GM18873 (cell line): ENCODE measurements around the gene GRB10.

ENCODE experiments used
- ATAC-seq: cut with Tn5 transposase; IDR thresholded peaks from one replicate; pipeline ENCODE4 v1.9.1; 2021; ENCODE audit warnings: mild to moderate bottlenecking, moderate library complexity, moderate number of reproducible peaks; ENCODE audit not compliant: unreplicated experiment, low FRiP score

The GRB10 gene

DNA sequence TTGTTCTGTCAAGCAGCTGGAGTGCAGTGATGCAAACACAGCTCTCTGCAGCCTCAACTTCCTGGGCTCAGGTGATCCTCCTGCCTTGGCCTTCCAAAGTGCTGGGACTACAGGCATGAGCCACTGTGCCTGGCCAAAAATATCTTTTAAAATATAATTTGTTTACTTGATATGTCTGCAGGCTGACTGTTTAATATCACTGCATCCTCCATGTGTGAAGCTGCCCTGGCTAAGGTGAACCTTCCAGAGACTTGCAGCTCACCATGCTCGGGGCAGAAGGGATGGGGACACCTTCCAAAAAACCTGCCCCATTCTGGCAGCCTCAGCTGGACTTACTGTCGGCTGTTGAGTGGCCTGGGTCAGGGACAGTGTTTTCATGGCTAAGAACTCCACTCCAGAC is 159.9 kb downstream of the GRB10 start:
- ATAC-seq: no peak

DNA sequence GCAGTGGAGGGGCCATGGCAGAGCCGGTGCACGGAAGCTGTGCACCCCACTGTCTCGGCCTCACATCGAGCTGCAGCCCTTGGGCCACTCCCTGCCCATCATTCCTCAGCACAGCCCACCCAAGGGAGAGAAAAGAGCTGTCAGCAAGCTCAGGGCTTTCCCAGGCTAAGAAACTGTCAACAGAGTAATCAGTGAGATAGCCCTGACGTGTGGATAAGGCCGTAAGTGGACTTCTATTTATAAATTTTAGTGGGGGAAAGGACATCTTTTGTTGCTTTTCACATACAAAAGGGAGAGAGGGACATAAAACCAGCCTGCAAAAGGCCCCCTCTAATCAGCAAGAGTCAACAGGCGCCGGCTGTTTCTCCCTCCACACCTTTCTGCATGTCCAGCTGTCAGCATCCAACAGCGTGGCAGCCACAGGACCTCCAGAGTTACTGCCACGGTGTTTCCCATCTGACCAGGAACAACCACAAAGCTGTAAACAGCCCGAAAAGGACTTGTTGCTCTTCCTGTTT is 160.7 kb downstream of the GRB10 start:
- no peak for ATAC-seq

DNA sequence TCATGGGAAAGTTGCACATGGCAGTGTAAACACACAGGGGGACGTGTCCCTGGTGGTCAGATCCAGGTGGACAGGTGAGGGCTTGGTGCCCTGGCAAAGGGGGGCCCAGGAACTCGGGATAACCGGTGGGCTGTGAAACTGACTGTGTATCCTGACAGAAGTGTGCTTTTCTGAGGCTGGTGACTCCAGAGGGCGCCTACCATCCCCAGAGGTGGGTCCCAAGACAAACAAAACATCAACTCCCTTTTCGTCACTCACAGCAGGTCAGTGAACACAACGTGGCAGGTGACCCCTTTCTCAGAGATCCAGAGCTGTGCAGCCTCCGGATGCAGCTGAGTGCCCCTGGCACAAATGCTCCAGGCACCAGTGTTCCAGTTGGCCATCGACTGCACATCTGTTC is 161.5 kb downstream of the GRB10 start:
- no peak for ATAC-seq

GRCh38 chr7:50620433-50620832 is 162.3 kb downstream of the GRB10 start:
- ATAC-seq: no peak

DNA sequence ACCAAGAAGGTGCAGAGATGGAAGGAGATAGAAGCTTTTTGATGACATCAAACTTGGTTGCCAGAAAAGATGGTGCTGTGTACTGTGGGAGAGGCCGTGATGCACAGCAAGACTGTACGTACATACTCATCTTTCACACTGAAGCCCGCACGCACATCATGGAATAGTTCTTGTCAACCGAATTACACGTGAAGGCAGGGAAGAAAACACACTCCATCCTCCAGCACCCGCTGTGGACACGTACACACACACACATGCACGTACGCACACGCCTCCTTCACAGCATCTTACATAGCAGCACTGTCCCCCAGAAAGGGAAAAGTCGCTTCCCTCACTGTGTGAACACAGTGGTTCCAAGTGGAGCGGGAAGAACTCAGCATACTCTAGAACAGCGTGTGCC is 163.0 kb downstream of the GRB10 start:
- ATAC-seq: no peak

DNA sequence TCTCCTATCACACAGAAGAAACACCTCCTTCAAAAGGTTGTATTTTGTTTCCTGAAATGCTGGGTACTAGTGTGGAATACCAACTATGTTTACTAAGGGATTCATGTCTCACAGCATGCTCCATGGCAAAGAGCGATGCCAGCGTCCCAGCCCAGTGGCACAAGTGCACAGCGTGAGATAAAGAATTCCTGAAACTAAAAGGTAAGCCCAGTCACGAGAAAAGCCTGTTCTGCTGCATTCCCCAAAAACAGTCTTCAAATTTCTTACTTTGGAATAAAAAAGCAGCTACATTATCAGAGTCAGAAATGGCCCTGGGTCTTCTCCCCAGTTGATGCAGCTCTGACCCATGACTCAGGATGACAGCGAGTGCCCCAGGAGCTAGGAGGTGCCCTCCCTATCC is 164.4 kb downstream of the GRB10 start:
- ATAC-seq: no peak

DNA sequence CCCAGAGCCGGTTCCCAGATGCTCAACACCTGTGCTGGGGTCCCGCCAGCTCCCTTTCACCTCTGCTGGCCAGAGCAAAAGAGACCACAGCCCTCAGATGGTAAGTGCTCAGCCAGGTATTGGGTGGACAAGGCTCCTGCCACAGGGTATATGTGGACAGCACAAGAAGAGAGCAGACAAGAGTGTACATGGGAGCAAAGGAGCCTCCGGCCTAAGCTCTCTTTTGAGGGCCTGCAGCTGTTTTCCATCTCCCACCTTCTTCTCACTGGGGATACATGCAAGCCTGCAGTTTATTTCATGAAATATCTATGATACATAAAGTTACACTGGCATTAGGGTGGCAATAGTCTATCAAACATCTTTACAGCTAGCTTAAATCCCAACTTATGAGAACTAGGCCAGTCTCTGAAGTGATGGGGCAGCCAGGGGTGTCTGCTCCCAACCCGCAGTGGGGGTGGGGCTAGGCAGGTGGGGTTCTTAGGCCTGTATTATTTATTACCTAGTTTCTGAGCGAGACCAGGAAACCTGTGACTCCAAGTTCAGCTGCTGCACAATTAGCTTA is 167.1 kb downstream of the GRB10 start:
- no peak for ATAC-seq

DNA sequence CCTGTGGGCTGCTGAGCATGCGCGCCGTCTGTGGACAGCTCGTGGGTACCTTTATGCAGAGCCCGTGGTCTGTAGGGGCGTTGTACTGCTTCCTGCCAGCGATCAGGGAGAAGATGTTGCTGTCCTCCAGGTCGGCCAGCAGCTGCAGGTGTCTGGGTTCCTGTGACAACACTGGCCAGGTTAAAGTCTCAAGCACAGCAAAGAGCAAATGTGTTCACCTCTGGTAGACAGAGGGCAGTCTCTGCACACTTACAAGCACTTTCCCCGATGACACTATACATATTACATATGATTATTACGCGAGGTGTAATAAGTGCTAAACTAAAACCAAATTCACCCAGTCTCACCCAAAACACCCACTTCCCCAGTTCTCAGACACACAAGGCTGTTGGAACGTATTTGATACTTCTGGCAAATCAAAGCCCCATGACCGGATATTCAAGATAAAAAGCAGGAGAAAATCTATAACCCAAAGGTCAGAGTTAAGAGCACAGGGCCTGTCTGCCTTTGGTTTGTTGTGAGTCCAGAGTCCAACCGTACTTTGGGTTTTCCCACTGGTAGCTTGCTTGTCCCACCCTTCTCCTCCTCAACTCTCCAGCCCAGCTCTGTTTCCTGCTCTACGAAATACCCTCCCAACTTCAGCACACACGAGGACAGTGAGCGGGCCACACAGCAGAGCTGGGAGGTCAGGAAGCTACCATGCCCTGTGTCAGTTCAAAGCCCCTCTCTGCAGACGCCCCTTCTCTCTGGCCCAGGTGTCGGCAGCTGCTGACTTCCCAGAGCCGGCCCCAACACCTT is 167.8 kb downstream of the GRB10 start:
- ATAC-seq: no peak

GRCh38 chr7:50613473-50613872 is 169.2 kb downstream of the GRB10 start:
- no peak for ATAC-seq

DNA sequence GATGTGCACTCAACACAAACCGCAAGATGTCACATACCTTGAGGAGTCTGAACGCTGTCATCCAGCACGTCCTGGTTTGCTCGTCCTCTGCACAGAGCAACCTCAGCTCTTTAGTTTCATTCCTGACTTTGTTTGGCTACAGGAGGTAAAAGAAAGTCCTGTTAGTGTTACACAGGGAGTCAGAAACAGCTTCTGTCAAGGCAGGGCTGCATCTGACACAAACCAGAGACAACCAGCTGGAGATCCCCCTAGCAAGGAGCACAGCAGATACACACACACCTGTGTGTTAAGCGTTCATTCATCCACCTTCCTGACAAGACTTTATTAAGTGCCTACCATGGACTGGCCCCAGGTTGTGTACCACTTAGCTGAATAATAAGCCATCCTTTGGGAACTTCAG is 170.0 kb downstream of the GRB10 start:
- no peak for ATAC-seq

DNA sequence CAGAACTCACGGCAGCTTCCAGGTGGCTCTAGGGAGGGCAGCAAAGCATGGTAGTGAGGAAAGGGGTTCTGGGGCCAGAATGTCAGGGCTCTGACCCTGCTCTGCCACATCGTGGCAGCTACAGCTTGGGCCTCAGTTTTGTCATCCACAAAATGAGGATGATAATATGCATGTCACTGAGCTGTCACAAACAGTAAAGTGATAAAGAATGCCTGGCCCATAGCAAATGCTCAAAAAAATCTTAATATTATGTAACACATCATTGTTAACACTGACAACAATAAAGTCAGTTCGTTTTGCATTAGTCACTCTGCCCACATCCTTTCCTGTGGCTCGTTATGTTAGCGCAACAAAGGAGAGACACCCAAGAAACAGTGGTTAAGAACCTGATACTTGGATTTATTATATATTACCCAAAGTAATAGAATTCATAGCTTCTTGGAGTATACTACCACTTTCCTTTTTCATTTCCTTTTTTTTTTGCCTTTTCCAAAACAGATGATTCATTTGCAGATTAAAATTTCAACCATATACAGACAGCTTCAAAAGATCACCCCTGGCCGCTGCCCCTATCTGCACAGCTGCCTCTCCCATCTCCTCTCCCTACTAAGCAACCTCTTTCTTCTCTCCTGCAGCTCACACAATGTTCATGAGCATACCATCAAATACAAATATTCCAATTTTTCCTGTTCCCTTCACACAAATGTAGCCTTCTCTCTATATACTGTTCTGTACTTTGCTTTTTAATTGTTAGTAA is 172.0 kb downstream of the GRB10 start:
- ATAC-seq: peak; percentile 69

GRCh38 chr7:50608196-50608906 is 174.3 kb downstream of the GRB10 start:
- ATAC-seq: no peak

GRCh38 chr7:50607524-50608125 is 175.1 kb downstream of the GRB10 start:
- ATAC-seq: no peak

- no peak for ATAC-seq
Measured at GRCh38 chr7:50605059-50605458, 177.6 kb downstream of the GRB10 start.

DNA sequence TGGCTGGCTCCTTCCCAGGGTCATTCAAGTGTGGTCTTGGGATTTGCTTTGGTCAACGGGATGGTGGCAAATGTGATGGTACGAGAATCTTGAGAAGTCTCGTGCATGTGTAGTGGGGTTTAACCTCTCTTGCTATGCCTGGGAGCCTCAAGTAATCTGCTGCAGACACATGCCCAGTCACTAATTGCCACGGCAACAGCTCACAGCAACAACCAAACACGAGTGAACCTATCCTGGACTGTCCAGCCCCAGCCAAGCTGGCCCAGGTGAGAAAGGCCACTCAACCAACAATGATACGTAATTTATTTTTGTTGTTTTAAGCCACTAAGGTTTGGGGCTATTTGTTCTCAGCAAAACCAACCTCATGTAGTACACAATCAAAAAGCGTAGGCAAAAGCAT is 179.4 kb downstream of the GRB10 start:
- no peak for ATAC-seq

DNA sequence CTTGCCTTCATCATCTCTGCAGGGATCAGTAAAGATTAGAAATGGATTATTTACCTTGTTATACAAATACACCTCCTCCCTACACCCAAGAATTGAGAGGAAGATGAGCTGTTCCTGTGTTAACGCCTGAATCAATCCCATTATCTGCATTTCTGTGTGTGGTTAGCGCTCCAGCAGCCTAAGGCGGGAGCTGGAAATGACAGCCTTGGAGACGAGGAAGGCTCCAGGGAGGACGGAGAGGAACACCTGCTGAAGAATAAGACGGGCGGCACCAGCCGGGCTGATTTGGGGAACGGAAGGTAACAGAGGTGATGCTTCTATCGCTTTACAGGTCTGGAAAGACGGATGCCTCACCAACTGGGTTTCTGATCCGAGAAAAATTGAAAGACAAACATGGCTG is 183.3 kb downstream of the GRB10 start:
- no peak for ATAC-seq

DNA sequence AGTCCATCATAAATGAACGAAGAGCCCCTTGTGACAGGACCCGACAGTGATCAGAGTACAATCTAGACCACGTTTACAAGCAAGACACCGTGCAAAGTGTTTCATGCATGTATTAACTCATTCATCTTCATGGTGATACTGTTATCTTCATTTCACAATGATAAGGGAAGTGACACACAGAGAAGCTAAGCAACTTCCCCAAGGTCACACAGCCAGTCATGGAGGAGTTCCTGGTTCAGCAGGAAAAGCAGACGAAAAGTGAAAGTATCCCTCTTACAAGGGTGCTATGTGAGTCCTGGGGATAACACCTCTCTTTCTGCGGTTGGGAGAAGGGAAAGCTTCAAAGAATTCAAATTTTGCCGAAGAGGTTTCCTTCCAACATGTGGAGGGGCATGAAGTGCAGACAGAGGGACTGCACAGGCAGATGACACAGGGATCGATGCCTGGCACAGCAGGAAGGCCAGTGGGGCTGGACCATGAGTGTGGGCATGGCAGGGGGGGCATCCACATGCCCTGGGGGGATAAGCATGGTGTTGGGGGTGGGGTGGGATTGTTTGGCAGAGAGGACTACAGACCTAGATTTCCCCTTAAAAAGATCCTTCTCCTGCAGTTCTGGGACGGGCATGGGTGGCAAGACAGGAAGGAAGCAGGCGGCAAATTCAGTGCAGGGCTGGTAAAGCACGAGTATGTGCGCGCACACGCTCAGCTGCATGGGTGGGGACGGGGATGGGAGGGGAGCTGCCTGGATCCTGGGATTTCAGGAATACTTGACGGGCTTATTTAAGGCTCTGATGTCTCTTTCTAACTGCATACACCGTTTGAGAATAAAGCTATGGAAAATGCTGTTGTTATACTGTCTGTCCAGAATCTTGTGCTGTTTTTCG is 184.0 kb downstream of the GRB10 start:
- ATAC-seq: no peak

DNA sequence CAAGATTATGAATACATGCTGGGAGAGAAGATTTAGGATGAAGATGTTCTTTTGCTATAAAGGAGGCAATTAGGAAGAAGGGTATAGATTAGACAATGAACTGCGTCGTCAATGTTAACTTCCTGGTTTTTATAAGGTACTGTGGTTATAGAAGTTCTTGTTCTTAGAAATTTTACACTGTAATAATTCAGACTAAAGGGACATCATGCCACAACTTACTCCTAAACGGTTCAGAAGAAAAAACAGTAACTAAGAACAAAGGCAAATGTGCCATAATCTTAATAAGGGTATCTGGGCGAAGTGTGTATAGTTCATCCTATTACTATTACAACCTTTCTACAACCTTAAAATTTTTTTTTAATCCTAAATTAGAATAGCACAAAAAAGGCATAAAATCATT is 186.2 kb downstream of the GRB10 start:
- ATAC-seq: no peak

GRCh38 chr7:50595491-50596102 is 187.1 kb downstream of the GRB10 start:
- peak; percentile 22 for ATAC-seq
